HG03520 (cell line): ENCODE data around the gene CACNA1D.

Experiments
- ATAC-seq: cut with Tn5 transposase; IDR thresholded peaks from one replicate; pipeline ENCODE4 v1.9.1; 2021; ENCODE audit warnings: mild to moderate bottlenecking, moderate library complexity; ENCODE audit not compliant: unreplicated experiment

The CACNA1D gene

DNA sequence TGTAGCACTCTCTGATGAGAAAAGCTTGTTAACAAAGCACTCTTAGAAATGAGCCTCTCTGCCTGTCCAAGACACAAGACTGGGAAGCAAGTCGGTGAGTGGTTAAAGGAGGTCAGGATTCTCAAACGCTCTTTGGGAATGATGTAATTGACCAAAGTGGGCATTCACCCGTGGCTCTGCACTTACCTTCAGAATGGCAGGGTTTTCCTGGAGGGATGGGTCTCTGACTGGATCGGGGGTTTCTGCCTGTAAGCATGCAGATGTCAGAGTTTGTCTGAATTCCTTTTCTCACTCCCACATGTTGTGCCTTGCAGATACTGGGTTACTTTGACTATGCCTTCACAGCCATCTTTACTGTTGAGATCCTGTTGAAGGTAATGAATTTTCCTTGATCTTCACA lies 245.6 kb downstream of the CACNA1D start:
- ATAC-seq, result no peak

DNA sequence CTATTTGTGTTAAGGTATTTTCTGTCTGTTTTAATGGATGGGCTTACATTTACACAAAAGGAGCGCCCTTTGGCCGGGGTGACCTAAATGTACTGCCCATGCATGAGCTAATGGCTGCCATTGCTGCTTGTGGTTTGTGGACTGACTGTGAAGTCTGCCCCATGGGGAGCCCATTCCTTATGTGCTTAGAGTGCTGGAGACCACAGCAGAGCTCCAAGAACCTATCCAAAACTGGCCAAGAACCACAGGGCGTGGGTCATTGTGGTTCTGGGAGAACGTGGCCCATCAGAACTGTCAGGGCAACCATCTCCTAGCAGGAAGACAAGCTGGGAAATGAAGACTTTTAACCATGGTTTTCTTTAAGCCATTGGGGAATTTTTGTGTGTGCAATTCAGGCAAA lies 246.5 kb downstream of the CACNA1D start:
- ATAC-seq, result no peak

DNA sequence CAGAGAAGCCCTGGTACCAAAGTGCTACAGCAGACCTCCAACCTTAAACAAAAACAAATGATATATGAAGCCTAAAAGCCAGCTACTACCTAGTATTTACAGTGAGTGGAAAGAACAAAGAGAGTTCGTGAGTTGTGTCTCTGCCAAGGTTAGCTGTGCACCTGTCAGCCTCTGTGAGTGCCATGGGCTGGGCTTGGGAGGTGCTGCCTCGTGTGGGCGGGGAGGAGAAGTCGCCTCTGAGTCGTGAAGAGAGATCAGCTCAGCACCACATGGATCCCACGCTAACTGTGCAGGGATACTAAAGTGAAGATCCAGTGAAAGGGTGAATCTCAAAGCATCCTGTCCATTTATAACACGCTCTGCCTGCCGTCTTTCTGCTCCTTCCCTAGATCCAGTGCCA lies 249.9 kb downstream of the CACNA1D start:
- ATAC-seq, result no peak

DNA sequence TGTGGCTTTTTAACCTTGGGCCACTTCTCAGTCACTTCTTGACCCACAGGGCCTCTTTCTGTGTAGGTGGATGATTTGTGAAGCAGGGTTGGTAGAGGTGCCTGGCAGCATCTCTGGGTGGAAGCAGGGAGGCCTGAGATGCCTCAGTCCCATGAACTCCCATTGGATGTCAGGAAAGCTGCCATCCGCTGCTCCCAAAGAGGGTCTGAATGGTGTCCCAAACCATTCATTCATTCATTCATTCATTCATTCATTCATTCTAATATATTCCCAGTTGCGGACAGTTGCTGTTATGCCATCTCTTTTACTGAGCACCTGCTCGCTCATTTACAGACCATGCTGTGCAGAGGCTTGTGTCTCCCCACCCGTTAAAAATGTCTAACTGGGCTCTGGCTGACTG lies 253.1 kb downstream of the CACNA1D start:
- no peak for ATAC-seq

DNA sequence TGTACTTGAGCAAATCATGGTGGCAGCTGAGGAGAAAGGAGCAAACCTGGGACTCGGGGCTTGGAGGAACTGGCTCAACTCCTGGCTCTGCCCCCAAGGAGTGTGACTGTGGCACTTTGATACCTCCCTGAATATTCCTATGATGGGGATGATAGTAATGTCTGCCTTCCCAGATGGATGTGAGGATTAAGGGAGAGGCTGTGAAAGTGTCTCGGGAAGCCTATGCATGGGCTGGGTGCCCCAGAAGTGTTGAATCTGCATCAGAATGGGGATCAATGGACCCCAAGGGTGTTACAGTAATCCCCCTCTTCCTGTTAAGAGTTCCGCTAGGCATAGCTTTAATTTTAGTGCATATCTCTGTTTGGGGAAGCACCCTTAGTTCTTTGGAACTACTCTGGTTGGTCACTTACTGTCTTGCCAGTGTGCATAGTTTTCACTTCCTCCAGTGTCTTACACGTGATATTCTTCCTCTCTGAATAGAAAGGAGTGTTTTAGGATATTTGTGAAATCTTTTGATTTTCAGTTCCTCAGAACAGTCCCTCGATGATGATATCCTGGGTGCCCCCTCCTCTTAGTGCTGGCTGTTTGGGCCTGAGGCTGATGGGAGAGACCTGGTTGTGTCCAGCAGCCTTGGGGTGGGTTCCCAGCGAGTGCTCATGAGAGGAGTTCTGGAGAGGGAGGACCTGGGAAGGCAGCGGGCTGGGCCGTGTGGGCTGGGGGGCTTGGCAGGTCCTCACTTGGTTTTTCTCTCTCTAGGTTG lies 254.3 kb downstream of the CACNA1D start:
- peak; percentile 79 for ATAC-seq

DNA sequence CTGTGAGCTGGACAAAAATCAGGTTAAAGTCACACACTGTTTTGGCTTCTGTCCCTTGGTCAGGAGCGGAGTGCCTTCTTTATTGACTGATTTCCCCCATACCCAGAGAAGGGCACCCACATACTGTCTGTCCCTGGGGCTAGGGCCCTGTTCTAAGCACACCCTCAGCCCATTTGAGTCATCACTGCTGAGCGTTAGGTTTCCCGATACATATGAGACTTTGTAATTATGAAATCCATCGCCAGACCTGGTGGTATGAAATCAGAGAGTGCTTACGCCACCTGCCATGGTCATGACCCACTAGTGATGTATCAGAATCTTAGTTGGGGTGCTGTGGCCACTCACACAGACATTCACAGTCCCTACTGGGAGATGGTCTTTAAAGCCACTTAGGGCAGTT lies 255.0 kb downstream of the CACNA1D start:
- no peak for ATAC-seq

DNA sequence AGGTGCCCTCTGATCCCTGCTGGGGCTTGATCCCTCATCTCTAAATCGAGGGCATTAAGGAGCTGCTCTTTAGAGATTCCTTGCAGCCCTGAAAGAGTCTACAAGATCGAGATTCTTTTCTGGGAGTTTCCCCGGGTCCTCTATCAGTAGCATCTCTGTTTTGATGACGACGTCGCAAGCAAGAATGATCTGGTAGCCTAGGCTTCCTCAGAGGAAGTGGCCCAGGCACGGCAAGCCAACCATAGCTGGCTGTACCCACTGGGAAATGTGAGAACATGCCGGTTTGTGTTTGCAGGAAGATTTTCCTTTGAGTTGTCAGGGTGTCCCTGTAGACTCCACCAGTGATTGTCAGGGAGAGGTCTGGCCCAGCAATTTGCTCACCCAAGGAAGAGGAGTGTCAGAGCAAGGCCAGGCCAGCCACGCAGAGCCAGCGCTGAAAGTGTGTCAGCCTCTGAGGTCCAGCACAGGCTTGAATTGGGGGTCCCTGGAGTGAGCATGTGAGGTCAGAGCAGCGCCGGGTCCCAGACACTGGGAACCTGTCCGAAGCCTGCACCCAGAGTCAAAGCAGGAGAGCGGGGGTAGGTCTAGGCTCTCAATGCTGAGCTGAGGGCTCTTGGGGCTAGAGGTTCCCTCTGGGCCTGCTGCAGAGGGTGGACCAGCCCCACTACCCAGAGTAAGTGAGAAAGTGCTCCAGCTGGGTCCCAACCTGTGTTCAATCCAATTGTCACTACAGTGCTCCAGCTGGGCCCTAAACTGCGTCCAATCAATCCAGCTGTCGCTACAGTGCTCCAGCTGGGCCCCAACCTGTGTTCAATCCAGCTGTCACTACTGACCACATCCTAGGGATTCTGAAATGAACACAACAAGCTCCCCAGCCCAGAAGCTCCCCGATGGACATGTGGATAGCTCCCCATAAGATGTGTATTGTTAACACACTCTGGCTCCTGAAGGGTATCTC lies 256.1 kb downstream of the CACNA1D start:
- no peak for ATAC-seq

DNA sequence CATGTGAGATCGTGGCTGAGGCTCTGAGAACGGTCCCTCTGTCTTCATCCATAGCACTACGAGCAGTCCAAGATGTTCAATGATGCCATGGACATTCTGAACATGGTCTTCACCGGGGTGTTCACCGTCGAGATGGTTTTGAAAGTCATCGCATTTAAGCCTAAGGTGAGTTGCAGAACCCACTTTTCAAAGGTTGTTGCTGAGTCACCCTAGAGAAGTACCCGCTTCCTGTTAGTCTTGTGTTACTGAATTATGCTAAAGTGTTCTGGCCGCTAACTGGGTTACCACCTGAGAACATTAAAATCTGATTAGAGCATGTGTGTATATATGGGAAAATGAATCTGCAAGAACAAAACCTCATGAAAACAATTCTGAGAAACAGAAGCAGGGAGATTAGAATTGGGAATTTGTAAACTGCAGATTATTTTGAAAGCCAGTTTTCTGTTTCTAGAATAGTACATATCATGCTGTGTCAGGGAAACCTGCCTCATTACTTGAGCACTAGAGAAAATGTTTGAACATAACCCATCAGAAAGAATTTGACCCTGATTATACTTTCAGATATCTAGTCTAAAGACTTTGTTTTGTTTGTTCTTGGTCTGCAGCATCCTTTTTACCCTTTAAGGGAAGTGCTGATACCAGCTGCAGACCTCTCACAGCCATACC lies 259.2 kb downstream of the CACNA1D start:
- ATAC-seq, result no peak

DNA sequence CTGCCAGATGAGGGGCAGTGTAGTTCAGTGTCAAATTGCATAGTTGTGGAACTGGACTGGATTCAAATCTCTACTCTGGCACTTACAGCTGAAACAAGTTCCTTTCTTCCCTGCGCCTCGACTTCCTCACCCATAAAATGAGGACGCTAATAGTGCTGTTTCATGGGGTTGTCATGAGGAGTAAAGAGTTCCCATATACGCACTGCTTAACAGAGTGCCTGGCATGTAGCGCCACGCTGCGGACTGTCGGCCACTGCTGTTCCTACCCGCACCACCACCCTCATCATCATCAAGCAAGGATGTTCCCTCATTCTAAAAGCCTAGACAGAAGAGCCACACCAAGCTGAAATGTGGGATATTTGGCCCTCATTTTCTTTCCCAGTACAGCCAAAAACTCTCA lies 259.9 kb downstream of the CACNA1D start:
- no peak for ATAC-seq

DNA sequence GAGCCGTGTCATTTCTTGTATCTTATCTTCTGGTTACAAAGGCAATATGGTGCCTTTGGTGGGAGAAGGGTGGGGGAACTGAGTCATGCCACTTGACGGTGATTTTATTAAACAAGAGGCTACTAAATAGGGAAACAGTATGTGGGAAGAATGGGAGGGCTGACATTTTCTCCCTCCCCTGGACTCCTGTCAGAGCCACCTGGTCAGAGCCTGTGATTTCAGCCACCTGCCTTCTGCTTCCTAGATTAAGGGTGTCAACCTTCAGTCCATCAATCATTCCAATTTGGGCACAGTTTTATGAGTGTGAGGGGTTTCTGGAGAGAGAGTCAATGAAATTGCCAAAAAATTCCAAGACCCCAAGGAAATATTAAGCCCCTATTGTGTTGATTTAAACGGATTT lies 264.4 kb downstream of the CACNA1D start:
- no peak for ATAC-seq

DNA sequence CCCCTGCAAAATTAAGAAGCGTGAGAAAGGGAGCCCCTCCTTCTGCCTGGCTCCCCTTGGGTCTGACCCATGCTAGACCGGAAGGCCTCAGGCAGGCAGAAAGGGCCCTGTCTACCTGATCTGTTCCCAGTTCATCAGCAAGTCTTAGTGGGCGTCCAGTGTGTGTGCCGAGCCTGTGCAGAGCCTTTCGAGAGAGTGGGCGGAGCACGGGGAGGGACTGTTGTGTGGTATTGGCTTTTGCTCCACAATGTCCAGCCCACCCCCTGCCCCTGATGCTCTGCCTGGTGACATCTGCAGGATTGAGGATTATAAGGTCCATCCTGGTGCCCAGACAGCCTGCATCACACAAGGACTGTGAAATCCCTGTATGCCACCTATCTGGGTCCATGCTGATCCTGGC lies 268.9 kb downstream of the CACNA1D start:
- ATAC-seq, result no peak

DNA sequence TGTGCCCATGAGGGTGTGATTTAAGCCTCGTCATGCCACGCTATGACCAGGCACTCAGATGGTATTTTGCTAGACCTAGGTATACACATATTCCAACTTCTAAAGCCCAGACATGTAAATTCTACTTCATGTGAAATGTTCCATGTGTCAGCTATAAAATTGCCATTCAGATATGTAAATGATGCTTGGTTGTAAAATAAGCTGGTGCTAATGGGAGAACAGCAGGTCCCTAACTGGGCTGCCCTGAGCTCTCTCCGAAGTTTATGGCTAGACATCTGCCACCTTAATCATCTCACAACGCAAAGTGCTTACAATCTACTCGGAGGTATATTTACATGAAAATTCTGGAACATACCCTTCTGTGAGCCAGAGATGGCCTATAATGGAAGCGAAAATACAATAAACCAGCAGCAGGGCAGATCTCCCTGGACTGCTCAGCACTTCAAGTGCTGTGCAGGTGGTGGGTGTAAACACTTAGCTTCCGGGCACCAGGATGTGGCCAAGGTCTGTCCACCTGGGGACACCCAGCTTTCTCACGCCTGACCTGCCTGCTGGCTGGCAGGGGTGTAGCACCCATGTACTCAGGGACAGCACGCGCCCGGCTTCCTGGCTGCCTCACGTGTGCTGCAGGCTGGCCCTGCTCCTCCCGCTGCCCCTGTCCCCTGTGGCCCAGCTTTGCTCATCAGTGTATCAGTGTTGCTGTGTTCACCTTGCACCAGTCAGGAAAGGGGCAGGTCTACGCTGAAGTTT lies 269.8 kb downstream of the CACNA1D start:
- ATAC-seq, result no peak

DNA sequence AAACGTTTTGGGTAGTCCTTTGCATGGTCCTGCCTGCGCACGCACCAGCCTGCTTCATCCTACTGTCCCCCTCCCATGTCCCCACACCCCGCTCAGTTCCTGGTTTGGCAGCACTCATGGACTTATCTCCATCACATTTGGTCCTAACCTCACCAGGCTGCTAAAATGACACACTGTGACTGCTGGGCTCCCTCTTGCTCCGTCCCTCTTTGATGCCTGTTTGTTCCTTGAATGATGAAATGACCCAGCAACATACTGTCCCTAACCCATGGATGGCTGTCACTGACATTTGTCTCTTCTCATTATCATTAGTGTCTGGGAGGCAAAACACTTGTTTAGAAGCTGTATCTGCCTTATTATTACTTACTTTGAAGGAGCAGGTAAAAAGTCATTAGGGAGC lies 271.3 kb downstream of the CACNA1D start:
- ATAC-seq, result no peak

DNA sequence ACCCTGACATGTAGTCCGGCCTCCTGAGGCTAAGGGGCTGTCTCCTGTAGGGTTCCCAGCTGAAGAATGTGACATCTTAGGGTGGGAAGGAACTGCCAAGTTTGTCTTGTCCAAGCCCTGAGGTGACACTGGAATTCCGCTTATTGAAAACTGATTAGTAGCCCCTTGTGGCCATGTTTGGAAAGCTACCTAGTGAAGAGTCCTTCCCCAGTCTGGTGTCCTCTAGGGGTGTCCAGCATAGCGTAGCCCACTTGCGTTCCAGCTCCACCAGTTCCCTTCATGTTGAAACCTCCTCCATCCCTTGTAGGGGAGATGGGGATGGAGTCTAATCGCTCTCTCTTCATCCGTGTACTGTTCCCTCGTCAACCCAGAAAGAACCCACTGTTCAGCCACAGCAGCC lies 272.3 kb downstream of the CACNA1D start:
- no peak for ATAC-seq

DNA sequence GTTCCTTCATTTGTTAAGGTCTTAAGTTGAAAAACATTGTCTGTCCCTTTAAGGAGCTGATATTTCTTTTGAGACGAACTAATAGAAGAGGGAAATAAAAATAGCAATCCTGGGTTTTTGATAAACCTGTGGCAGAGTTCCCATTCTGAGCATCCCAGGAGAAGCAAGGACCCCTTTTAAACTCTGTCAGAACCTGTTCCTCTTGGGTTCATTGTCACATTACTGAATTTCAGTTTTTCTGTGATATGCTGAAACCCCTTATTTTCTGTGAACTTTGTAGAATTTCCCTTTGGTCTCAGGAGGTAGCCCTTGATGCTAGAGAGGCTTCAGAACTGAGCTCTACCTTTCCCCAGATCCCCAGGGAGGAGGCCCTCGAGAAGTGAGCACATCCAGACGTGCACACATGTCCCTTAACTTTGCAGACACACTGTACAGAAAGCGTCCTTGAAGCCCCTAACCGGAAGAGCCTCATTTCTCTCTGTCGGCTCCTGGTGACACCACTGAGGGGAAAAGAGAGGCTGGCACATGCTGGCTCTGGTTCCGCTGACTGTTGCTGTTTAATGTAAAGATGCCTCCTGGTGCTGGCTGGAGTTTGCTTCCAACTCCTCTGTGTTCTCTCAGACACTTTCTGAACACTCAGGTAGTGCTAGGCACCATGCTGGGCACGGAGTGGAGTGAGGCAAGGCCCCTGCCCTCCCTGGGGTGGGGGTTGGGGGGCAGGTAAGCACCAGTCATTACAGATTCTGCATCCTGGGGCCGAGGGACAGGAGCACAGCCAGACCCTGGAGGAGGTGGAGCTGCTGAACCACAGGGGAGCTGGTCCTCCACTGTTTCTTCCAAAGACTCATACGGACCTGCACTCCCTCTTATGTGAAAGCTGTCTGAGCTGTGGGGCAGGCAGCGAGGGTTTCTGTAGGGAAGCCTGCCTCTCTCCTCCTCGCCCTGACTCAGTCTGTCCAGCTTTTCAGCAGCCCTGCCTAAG lies 274.4 kb downstream of the CACNA1D start:
- ATAC-seq, result no peak

DNA sequence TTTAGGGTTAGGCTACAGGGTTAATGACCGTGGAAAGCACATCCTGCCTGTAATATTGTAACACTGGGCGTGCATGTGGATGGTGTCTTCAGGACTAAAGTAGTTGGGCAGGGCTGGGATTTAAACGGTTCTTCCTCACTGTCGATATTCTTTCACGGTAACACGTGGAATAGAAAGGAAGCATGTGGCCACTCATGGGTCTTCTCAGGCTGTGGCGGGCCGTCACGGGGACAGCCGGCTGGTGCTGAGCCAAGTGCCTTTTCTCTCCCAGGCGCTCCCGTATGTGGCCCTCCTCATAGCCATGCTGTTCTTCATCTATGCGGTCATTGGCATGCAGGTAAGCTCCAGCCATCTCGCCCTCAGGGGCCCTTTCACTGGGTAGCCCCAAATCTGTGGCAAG lies 278.2 kb downstream of the CACNA1D start:
- ATAC-seq, result no peak

DNA sequence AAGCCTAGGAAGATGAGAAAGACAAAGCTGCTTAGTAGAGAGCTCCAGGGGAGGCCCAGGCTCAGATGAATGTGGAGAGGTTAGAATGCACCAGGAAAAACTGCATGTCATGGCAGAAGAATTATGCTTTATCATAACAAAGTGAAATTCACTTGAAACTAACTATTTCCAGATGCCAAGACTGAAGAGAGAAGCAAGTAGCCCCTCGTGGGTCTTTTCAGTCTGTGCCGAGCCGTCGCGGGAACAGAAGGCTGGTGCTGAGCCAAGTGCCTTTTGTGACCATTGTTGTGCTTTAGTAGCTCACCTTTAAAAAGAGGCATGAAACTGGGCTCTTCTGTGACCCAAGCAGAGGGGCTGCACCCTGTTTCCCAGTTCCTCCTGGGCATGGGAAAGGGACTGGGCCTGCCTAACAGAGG lies 278.6 kb downstream of the CACNA1D start:
- no peak for ATAC-seq

DNA sequence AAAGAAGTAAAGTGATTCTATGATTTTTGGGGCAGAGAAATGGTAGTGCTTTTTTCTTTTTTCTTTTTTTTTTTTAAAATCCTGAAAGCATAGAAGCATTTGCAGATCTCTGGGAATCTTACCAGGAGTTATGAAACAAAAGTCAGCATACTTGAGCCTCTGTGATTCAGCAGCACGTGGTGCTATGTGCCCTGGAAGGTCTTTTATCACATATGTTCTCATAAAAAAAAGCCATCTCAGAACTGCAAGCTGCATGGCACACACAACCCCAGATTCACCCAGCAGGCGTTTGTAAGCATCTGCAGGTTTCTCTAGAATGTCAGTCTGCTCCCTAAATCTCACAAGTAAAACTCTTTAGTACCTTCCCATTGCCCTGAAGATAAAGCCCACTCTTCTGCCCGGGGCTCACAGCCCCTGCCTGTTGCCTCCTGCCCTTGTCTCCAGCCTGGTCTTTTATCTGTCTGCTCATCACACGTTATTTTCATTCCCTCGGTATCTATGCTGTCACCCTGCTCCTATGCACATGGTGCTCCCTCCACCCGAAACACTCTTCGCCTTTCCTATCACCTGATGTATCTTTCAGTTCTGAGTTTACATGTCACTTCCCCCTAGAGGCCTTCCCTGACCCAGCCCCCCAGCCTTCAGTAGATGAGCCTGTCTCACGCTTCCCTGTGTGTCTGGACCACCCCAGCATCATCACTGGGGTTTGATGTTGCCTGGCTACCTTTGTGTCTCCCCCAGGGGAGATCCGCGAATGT lies 279.4 kb downstream of the CACNA1D start:
- peak; percentile 72 for ATAC-seq

DNA sequence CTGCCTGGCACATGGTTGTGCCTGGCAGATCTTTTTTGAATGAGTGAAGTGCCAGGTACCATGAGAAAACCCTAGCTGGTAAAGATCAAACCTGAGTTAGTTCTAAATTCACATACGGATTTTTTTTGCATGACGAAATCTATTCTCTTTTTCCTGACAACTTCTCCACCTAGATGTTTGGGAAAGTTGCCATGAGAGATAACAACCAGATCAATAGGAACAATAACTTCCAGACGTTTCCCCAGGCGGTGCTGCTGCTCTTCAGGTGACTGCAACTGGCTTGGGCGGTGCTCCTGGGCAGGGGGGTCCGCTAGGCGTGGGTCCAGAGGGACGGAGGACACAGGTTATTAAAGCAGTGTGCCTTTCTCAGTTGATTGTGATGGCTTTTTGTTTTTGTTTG lies 280.0 kb downstream of the CACNA1D start:
- ATAC-seq, result no peak
